Body of pancreas (tissue), 4 donors: Measurements from ENCODE around the gene PPIP5K1.
"Not testable (repeated sequence)": the region's sequence is repeated elsewhere in the genome, so short reads cannot be mapped to it uniquely, and the experiment has no call there.

Source experiments
- POLR2A ChIP-seq, 3 donors: fragments of 450-650 bp; IDR thresholded peaks; one replicate each; pipeline ENCODE4 v1.6.1; 2016; ENCODE audit warnings: antibody characterized with exemption in 3 of 3, mild to moderate bottlenecking in 2 of 3
- TF ChIP-seq, protein P1 (sequence below), 7 experiments: fragments of 450-650 bp in 4 of 7; fragments of 200-600 bp in 3 of 7; sonication (generic) in 3 of 7; IDR thresholded peaks; one replicate each; pipeline ENCODE4 v1.5.1; 2016 to 2019; ENCODE audit warnings: antibody characterized with exemption in 7 of 7

DNA sequence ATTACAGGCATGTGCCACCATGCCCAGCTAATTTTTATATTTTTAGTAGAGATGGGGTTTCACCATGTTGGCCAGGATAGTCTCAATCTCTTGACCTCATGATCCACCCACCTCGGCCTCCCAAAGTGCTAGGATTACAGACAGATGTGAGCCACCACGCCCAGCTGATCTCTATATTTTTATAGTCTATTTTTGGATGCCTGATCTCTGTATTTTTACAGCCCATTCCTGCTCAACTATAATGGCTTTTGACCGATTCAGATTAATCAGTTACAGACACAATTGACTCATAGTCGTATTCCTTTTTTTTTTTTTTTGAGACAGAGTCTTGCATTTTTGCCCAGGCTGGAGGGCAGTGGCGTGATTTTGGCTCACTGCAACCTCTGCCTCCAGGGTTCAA is 57.2 kb downstream of the PPIP5K1 start:
- TF ChIP-seq, protein P1, sequence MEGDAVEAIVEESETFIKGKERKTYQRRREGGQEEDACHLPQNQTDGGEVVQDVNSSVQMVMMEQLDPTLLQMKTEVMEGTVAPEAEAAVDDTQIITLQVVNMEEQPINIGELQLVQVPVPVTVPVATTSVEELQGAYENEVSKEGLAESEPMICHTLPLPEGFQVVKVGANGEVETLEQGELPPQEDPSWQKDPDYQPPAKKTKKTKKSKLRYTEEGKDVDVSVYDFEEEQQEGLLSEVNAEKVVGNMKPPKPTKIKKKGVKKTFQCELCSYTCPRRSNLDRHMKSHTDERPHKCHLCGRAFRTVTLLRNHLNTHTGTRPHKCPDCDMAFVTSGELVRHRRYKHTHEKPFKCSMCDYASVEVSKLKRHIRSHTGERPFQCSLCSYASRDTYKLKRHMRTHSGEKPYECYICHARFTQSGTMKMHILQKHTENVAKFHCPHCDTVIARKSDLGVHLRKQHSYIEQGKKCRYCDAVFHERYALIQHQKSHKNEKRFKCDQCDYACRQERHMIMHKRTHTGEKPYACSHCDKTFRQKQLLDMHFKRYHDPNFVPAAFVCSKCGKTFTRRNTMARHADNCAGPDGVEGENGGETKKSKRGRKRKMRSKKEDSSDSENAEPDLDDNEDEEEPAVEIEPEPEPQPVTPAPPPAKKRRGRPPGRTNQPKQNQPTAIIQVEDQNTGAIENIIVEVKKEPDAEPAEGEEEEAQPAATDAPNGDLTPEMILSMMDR (IDR thresholded peaks at IDR 0.05), result not testable (repeated sequence)
- not testable (repeated sequence) for TF ChIP-seq POLR2A (IDR thresholded peaks at IDR 0.05)
